IPS-18a (cell line): ENCODE results near the gene LRP1B.

Experiments used
- H3K27ac ChIP-seq: one replicate; pipeline ENCODE4 v1.5.1; 2013; ENCODE audit warnings: low read length
- H3K27me3 ChIP-seq: one replicate; pipeline ENCODE4 v1.6.1; 2013; ENCODE audit warnings: mild to moderate bottlenecking, low read length; ENCODE audit not compliant: control insufficient read depth, insufficient read depth
- H3K36me3 ChIP-seq: one replicate; pipeline ENCODE4 v1.6.1; 2013; ENCODE audit warnings: low read depth, low read length; ENCODE audit not compliant: control insufficient read depth
- H3K4me1 ChIP-seq: one replicate; pipeline ENCODE4 v1.6.1; 2013; ENCODE audit warnings: low read depth, low read length; ENCODE audit not compliant: control insufficient read depth
- H3K4me3 ChIP-seq: one replicate; pipeline ENCODE4 v1.5.1; 2013; ENCODE audit warnings: low read length
- H3K9ac ChIP-seq: one replicate; pipeline ENCODE4 v1.6.1; 2013; ENCODE audit warnings: mild to moderate bottlenecking, low read length, moderate library complexity
- H3K9me3 ChIP-seq: one replicate; pipeline ENCODE4 v1.6.1; 2013; ENCODE audit warnings: low read depth, low read length; ENCODE audit not compliant: control insufficient read depth

The LRP1B gene

DNA sequence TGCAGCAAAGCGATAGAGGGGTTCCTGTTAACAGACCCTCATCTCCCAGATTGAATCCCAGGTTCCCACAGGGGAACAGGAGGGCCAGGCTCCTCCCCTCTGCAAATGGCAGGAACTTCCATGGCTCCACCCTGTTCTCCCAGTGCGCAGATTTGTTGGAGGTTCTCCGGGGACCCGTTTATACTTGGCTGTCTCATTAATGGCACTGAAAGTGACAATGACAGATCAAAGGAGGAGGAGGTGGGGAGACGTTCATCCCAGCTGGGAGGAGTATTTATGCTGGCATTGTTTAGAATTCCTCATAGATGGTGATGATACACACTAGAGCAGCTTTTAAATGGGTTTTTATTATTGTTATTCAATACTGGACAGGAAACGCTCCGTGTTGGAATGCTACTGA is 186.9 kb downstream of the LRP1B start:
- Histone ChIP-seq H3K27ac (no peak overlapping the region), H3K27me3 (no peaks in the 10 kb centered on the region), H3K9me3 (no peaks in the 10 kb centered on the region), H3K4me1 (no peaks in the 10 kb centered on the region), H3K36me3 (no peaks in the 10 kb centered on the region), H3K4me3 (no peak overlapping the region), H3K9ac (no peak overlapping the region)

DNA sequence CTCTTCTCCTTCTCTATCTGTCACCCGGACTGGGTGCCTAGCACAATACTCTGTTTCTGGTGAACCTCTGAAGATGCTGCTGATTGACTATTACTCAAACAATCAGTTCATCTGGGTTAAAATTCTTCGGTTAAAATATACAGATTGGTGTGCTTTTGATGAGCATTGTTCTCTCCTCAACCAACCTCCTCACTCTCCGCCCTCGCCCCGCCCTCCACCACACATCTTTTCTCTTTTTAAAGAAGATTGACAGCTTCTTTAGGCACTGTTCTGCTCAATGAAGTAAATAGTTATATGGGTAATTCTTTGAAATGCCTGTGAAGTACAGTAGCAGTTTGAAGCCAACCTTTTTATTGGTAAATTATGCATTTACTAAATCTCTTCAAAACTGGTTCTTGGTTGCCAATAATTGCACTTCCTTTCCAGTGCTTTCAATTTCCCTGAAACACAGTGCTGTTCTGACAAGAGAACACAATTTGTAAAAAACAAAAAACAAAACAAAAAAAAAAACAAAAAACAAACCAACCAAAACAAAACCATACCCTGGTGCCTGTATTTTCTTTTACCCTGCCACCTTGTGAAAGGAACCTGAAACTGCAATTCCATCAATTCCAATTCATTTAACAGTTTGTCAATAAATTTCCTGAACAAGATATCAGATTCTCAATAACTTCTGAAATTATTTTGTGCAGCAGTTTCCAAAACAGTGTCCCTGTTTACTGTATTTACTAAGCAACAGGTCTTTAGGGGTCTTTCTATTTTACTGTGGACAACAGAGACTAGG is 188.6 kb downstream of the LRP1B start:
- Histone ChIP-seq H3K9ac (no peak overlapping the region), H3K27me3 (no peaks in the 10 kb centered on the region), H3K4me3 (no peak overlapping the region), H3K4me1 (no peaks in the 10 kb centered on the region), H3K36me3 (no peaks in the 10 kb centered on the region), H3K9me3 (peaks cover 3% of the 10 kb centered on the region), H3K27ac (no peak overlapping the region)

DNA sequence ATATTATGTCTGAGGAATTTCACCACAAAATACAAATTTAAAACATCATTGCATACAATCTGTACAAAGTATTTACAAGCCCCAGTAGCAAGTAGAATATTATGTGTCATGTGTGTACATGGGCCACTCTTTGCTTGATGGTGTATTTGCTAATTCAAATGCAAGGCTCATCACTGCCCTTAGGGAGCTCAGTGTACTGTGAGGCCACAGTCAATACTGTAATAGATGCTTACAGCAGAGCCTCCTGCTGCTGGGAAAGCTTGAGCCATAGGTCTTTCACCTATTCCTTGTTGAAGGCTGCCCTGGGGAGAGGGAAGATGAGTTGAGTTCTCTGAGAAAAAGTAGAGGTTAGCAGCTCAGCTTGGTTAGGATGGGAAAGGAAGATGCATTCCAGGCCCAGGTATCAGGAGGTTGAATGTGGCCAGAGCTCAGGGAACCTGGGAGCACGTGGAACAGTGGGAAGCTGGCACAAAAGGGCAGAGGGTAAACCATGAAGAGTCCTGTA is 189.6 kb downstream of the LRP1B start:
- H3K4me1 ChIP-seq = no peaks in the 10 kb centered on the region
- no peak overlapping the region for H3K27ac ChIP-seq

DNA sequence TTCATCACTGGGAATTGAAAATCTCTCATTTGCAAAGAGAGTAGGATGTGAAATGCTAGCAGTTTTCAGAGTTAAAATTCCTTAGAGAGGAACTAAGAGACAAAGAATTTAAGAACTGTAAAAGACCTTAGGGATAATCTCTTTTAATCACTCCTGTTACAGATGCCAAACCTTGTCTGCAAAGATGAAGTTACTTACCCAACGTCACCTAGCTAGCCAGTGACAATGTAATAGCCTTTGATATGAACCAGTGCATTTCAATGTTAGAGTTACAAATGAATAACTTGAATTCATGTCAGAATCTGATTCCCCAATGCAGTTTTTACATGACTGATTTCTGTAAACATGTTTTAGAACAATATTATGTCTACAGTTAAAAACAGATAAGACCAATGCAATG is 190.1 kb downstream of the LRP1B start:
- Histone ChIP-seq H3K27ac (no peak overlapping the region), H3K36me3 (no peaks in the 10 kb centered on the region), H3K4me1 (no peaks in the 10 kb centered on the region), H3K9ac (no peak overlapping the region), H3K27me3 (no peaks in the 10 kb centered on the region), H3K4me3 (no peak overlapping the region), H3K9me3 (peaks cover 3% of the 10 kb centered on the region)

More for the DNA sequence above, 189.6 kb downstream of the LRP1B start:
- Histone ChIP-seq H3K27me3 (no peaks in the 10 kb centered on the region), H3K36me3 (no peaks in the 10 kb centered on the region), H3K4me3 (no peak overlapping the region), H3K9me3 (peaks cover 3% of the 10 kb centered on the region), H3K9ac (no peak overlapping the region)

DNA sequence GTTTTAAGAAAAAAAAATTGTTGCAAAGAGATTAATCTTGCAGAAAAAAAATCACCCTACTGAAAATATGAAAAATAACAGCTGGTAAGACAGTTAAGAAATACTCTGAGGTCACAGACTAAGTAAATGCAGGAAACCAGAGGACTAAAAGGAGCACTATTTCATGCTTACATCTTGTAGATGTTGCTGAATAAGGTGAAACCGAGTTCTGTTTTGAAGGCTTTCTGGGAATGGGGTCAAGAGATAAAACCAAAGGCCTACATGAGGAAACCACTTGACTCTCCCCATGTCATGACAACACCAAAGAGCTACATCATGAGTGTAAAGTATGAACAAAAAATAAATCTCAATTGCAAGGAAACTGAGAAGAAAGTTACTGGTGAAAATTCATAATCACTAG is 197.6 kb downstream of the LRP1B start:
- Histone ChIP-seq H3K4me1 (no peaks in the 10 kb centered on the region), H3K36me3 (no peaks in the 10 kb centered on the region), H3K9ac (no peak overlapping the region)

DNA sequence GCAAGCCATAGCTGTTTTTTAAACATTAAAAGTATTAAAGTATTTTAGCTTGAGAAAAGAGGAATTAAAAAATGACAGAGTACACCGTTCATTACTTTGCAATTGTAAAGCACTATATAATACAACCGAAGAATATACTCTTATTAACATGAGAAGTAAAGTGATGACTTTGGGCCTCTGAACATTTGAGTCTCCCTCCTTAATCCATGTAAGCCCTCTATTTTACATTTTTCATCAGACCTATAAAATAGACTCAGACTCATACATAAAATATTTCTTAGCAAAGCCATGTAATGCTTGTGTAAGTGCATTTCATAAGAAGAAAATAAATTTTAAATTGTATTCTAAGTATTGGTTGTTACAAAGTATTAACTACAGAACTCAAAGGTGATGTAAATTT is 198.6 kb downstream of the LRP1B start:
- Histone ChIP-seq H3K36me3 (no peaks in the 10 kb centered on the region), H3K9me3 (no peaks in the 10 kb centered on the region)

More for the DNA sequence above, 197.6 kb downstream of the LRP1B start:
- Histone ChIP-seq H3K9me3 (peaks cover 2% of the 10 kb centered on the region), H3K4me3 (no peak overlapping the region), H3K27ac (no peak overlapping the region), H3K27me3 (no peaks in the 10 kb centered on the region)

DNA sequence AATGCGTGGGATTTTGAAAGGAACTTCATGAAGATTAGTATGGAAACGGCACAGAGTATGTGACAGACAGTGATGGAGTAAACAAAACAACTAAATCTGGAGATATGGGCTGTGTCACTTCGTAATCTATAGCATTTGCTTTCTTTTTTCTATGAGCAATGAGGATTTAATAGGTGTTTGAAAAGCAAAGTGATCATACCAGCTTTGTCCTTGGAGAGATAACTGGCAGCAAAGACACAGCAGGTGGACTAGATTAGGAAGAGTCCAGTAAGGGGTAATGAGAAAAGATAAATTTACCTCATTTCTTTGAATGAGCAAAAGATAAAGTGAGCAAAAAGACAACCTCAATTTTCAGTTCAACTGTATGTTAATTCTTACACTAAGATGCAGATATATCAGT is 199.0 kb downstream of the LRP1B start:
- no peak overlapping the region for H3K27ac ChIP-seq
- H3K9ac ChIP-seq = no peak overlapping the region
- no peaks in the 10 kb centered on the region for H3K4me1 ChIP-seq
- no peaks in the 10 kb centered on the region for H3K36me3 ChIP-seq
- no peaks in the 10 kb centered on the region for H3K27me3 ChIP-seq
- H3K9me3 ChIP-seq = no peaks in the 10 kb centered on the region
- no peak overlapping the region for H3K4me3 ChIP-seq

More for the DNA sequence above, 198.6 kb downstream of the LRP1B start:
- Histone ChIP-seq H3K27me3 (no peaks in the 10 kb centered on the region), H3K4me3 (no peak overlapping the region), H3K27ac (no peak overlapping the region), H3K4me1 (no peaks in the 10 kb centered on the region), H3K9ac (no peak overlapping the region)

DNA sequence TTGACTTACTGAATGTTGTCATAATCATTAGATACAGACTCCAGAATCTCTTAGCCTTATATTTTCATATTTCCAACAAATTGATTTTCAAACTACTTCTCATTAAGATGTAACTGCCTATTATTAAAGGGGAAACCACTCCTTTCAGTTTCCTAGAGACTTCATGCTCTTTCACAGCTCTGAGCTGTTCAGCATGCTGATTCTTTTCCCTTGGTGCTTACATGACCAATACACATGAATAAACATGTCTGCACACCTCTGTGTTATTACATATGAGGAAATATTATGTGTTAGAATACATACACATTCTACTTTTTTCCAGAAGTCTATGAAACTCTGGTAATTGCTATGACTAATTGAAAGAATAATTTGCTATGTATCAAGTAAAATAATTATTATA is 200.0 kb downstream of the LRP1B start:
- H3K27ac ChIP-seq = no peak overlapping the region
- no peaks in the 10 kb centered on the region for H3K4me1 ChIP-seq
- H3K27me3 ChIP-seq = no peaks in the 10 kb centered on the region
- H3K9ac ChIP-seq = no peak overlapping the region
- H3K36me3 ChIP-seq = no peaks in the 10 kb centered on the region
- no peak overlapping the region for H3K4me3 ChIP-seq
- H3K9me3 ChIP-seq = no peaks in the 10 kb centered on the region

DNA sequence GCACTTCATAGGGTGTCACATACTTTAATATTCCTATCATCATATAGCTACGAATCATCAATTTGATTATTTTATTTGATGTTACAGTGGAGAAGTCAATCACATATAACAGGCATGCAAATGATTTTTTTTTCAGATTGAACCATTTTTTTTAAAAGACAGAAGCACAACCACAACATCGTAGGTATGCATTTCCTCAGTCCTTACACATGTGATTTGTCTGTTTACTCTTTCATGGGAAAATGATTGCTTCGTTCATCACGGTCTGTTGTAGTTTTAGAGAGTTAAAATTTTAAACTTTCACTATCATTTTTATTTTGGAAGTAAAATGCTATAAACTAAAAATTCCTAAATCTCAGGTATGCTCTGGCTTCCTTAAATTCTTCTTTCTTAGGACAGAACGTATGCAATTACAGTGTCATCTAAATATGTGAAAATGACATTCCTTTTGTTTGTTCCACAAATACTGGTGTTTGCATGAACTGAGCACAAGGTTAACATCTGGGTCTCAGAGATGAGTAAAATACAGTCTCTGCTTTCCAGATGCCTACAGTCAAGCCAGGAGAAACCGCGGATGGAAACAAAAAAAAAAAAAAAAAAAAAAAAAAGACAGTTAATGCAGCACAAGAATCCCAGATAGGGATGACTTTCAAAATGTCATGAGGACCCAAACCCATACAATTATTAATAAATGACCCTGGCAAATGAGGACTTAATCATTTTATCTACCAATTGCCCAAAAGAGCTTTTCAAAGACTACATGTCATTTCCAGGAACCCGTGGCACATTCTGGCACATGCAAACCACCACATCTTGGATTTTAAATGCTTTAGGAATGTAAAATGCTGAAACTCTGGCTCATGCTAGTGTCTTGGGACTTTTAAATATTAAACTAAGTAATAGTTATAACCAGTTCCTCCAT is 201.2 kb downstream of the LRP1B start:
- Histone ChIP-seq H3K27ac (no peak overlapping the region), H3K4me1 (no peaks in the 10 kb centered on the region), H3K4me3 (no peak overlapping the region), H3K9me3 (no peaks in the 10 kb centered on the region), H3K27me3 (no peaks in the 10 kb centered on the region), H3K9ac (no peak overlapping the region), H3K36me3 (no peaks in the 10 kb centered on the region)

DNA sequence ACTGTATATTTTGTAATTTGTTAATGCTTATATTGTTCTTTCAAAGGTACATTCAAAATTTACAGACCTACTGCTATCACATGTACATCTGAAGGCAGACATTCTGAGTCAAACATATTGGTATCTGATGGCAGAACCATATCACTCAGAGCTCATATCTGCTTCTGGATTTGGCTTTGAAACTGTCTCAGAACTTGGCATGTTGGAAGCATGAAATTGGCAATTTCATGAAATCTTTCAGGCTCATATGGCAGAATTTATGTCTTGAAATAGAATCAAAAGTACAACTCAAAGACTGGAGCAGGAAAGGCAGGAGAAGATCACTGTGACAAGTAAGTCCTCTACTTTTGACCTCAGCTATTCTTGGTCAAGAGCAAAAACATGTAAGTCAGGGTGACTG is 202.3 kb downstream of the LRP1B start:
- no peaks in the 10 kb centered on the region for H3K27me3 ChIP-seq
- H3K36me3 ChIP-seq = no peaks in the 10 kb centered on the region
- H3K9ac ChIP-seq = no peak overlapping the region
- H3K9me3 ChIP-seq = no peaks in the 10 kb centered on the region
- H3K4me3 ChIP-seq = no peak overlapping the region
- no peaks in the 10 kb centered on the region for H3K4me1 ChIP-seq
- H3K27ac ChIP-seq = no peak overlapping the region

DNA sequence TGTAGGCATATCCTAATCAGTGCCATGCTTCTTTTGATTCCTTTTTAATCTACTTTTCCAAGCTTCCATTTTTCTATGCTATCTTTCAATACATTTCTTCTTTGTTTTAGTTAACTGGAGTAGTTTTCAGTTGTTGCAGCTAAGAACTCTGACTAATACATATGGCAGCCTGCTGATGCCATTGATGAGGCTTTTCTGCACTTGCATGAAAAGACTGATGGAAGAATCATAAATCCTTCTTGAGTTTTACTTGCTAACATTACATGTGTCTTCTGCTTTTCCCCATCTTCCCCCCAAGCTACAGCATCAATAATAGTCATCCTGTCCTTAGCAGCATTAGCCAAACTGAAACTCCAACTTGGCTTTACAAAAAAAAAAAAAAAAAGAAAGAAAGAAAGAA is 203.3 kb downstream of the LRP1B start:
- Histone ChIP-seq H3K36me3 (no peaks in the 10 kb centered on the region), H3K9ac (no peak overlapping the region), H3K4me1 (no peaks in the 10 kb centered on the region), H3K27me3 (no peaks in the 10 kb centered on the region), H3K4me3 (no peak overlapping the region), H3K27ac (no peak overlapping the region), H3K9me3 (no peaks in the 10 kb centered on the region)
